A204.1 (cell line): ENCODE measurements around the gene OTP.

Source experiments
- FAIRE-seq: peaks from 2 replicates; lab custom pipeline; 2012; peaks lifted over from hg19 to GRCh38; lab: Jason Lieb, UNC

OTP gene

GRCh38 chr5:77637998-77638762 lies at the start of gene OTP:
TSS of gene OTP (minus strand) at chr5:77638713. CDS start at chr5:77638549, 164 bp downstream.
- no peak for FAIRE-seq

GRCh38 chr5:77683171-77683732 lies 44.7 kb upstream of the OTP start:
- no peak for FAIRE-seq

- FAIRE-seq, result no peak
These were observed 32.0 kb upstream of the OTP start for GRCh38 chr5:77670526-77670925.

GRCh38 chr5:77669677-77670076 lies 31.2 kb upstream of the OTP start:
- no peak for FAIRE-seq

DNA sequence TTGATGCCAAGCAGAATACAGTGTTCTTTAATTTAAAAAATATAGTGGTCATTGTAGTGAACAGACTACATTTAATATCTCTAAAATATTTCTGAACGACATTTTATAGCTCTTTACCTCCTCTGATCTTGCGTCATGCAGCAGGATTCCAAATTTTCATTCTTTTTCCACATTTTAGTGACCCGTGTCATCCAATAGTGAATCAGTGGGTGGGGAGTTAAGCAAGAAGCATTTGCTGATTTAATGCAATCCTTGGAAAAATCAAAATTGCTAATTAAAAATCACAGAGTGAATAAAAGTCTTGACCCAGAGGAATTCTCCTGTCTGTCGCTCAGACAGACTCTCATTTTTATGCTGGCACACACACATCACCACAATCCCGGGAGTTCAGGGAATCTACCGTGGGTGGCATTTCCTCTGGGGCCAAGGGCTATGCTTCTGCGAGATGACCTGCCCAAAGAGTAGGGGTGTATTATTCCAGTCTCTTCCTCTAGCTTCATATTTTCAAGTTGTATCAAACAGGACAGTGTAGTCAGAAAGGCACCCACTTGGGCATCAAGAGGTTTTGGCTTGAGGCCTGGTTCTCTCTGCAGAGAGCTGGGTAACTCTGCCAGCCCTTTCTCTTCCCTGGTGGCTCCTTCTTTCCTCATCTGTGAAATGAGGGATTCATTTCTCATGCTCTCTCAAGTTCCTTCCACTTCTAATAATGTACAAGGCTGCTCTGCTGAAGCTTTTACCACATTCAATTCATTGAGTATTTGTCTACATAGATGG lies 24.8 kb upstream of the OTP start:
- FAIRE-seq, result no peak

GRCh38 chr5:77662635-77663034 lies 24.1 kb upstream of the OTP start:
- no peak for FAIRE-seq

- no peak for FAIRE-seq
These were observed 20.1 kb upstream of the OTP start for GRCh38 chr5:77658662-77659061.

GRCh38 chr5:77651343-77651742 lies 12.8 kb upstream of the OTP start:
- no peak for FAIRE-seq

- FAIRE-seq, result no peak
These were observed 12.2 kb upstream of the OTP start for GRCh38 chr5:77650686-77651085.

GRCh38 chr5:77649776-77650175 lies 11.3 kb upstream of the OTP start:
- no peak for FAIRE-seq

DNA sequence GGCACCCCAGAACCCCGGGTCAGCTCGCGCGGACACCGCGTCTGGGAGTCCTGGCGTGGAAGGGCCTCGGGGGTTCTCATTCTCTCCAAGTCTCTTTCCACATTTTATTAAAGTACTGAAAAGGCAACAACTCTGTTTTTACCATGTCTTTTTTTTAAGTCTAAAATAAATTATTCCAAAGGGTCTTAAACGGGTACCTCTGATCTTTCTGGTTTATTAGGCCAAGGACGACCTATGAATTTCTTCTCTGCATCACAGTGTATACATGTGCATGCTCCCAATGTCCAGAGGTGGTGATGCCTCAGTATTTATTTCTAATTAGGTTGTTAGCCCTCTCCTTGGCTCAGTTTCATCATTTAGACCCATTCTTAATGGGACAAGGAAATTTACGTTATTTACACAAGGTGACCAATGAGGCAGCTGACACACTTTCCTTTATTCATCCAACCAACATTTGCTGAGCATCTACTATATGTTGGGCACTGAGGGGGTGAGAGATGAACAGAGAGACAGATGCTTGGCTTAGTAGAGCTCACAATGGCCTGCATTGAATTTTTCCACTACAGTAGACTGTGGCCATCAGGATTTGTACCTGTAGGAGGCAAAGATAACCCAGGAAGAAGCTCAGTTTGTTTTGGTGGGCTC lies 7.6 kb upstream of the OTP start:
- FAIRE-seq, result no peak

GRCh38 chr5:77645158-77645994 lies 6.9 kb upstream of the OTP start:
- no peak for FAIRE-seq

GRCh38 chr5:77644371-77645157 lies 6.1 kb upstream of the OTP start:
- FAIRE-seq, result no peak

GRCh38 chr5:77643654-77644370 lies 5.3 kb upstream of the OTP start:
- FAIRE-seq, result no peak

GRCh38 chr5:77642738-77643653 lies 4.5 kb upstream of the OTP start:
- FAIRE-seq, result no peak

GRCh38 chr5:77641963-77642737 lies 3.6 kb upstream of the OTP start:
- no peak for FAIRE-seq

GRCh38 chr5:77641397-77641943 lies 3.0 kb upstream of the OTP start:
- no peak for FAIRE-seq
